ENCODE results near the gene CDH8.

CDH8 gene

DNA sequence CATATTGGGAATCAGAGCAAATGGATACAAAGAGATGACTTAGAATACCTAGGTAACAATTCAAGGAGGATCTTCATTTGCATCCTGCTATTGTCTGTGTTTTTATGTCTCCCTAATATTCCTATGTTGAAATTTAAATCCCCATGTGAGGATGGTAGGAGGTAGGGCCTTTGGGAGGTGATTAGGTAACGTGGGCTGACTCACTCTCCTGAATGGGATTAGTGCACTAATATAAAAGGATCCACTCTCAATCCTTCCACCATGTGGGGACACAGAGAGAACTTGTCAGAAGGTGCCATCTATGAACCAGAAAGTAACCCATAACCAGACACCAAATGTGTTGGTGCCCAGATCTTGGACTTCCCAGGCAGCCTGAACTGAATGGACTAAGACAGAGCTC is 83.4 kb downstream of the CDH8 start:
- no peaks in the 10 kb centered on the region for H3K4me1 ChIP-seq (ENCODE audit: control insufficient read depth, insufficient read depth, low read length)
- no peaks in the 10 kb centered on the region for H3K36me3 ChIP-seq (ENCODE audit: control insufficient read depth, insufficient read depth, low read length)
- H3K4me3 ChIP-seq (ENCODE audit: low read length) = no peak overlapping the region
- no peak overlapping the region for H3K27ac ChIP-seq (ENCODE audit: low read depth, low read length)
- no peak overlapping the region for H3K9ac ChIP-seq (ENCODE audit: low read length)
- H3K27me3 ChIP-seq (ENCODE audit: control insufficient read depth, insufficient read depth, low read length) = no peaks in the 10 kb centered on the region

DNA sequence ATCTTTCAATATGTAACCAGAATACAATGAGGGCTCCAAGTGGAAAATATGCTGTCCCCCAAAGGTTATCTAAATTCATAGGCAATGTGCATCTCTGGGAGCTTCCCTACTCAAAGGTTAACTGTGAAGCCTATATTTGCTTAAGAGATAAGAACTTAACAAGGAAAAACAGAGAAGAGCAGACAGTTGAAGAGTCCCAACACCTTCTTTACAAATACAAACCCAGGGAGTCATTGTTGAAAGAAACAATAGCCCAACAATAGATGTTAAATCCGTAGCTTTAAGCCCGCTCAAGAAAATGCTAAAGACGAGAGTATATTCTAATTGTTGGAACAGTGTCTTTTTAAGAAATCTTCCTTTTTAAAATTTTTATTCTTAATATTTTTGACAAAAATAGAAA is 87.8 kb downstream of the CDH8 start:
- no peaks in the 10 kb centered on the region for H3K4me1 ChIP-seq (ENCODE audit: control insufficient read depth, insufficient read depth, low read length)
- H3K9ac ChIP-seq (ENCODE audit: low read length) = no peak overlapping the region
- H3K36me3 ChIP-seq (ENCODE audit: control insufficient read depth, insufficient read depth, low read length) = no peaks in the 10 kb centered on the region

DNA sequence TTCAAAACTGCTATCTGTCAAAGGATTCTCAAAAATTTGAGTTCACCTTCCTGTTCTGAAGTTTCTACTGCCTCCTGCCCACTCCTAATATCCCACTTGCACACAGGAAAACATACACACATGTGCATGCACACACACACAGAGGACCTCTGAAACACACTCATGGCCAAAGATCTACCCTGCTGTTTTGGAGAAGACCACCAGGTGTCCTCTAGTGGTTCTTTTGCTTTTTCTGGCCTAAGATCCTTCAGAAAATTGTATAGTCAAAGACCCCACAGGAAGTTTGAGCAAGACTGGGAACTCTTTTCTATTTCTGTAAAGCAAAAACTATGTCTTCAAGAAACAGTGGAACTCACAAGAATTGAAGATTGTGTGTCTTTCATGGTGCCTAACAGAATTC is 90.2 kb downstream of the CDH8 start:
- no peaks in the 10 kb centered on the region for H3K27me3 ChIP-seq (ENCODE audit: control insufficient read depth, insufficient read depth, low read length)
- H3K27ac ChIP-seq (ENCODE audit: low read depth, low read length) = no peak overlapping the region
- no peaks in the 10 kb centered on the region for H3K36me3 ChIP-seq (ENCODE audit: control insufficient read depth, insufficient read depth, low read length)
- no peaks in the 10 kb centered on the region for H3K4me1 ChIP-seq (ENCODE audit: control insufficient read depth, insufficient read depth, low read length)
- no peak overlapping the region for H3K9ac ChIP-seq (ENCODE audit: low read length)
- no peak overlapping the region for H3K4me3 ChIP-seq (ENCODE audit: low read length)

More for the DNA sequence above, 87.8 kb downstream of the CDH8 start:
- Histone ChIP-seq H3K4me3 (ENCODE audit: low read length) (no peak overlapping the region), H3K27ac (ENCODE audit: low read depth, low read length) (no peak overlapping the region), H3K27me3 (ENCODE audit: control insufficient read depth, insufficient read depth, low read length) (no peaks in the 10 kb centered on the region)

DNA sequence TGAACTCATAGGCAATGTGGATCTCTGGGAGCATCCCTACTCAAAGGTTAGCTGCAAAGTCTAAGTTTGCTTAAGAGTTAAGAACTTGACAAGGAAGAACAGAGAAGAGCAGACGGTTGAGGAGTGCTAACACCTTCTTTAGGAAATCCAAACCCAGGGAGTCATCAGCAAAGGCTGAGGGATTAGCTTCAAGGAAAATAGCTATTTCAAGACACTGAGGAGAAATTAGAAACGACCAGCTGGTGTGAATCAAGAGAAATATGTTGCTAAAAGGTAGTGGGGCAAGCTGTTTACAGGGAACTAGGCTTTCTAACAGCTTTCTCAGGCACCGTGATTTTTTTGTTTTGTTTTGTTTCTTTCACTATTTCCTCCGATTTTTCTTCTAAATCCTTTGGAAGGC is 90.7 kb downstream of the CDH8 start:
- Histone ChIP-seq H3K4me3 (ENCODE audit: low read length) (no peak overlapping the region), H3K4me1 (ENCODE audit: control insufficient read depth, insufficient read depth, low read length) (no peaks in the 10 kb centered on the region), H3K36me3 (ENCODE audit: control insufficient read depth, insufficient read depth, low read length) (no peaks in the 10 kb centered on the region), H3K9ac (ENCODE audit: low read length) (no peak overlapping the region), H3K27me3 (ENCODE audit: control insufficient read depth, insufficient read depth, low read length) (no peaks in the 10 kb centered on the region), H3K27ac (ENCODE audit: low read depth, low read length) (no peak overlapping the region)

DNA sequence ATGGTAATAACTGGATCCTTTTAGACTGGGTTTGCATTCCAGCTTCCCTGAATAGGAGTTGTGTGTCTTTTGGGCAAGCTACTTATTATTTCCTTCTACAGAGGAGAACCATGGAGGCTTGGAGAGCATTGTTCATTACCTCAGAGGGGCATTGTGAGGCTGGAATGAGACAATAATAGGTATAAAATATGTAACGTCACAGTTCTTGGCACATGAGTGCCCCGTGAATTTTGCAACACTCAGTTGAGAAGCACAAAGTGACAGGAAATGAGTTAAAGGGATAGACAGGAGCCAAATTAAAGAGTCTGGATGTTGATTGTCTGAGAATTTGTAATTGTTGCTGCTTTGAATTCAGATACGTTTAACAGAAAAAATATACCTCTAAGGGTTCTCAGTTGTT is 92.2 kb downstream of the CDH8 start:
- no peak overlapping the region for H3K9ac ChIP-seq (ENCODE audit: low read length)
- no peaks in the 10 kb centered on the region for H3K27me3 ChIP-seq (ENCODE audit: control insufficient read depth, insufficient read depth, low read length)
- H3K4me3 ChIP-seq (ENCODE audit: low read length) = no peak overlapping the region
- no peaks in the 10 kb centered on the region for H3K4me1 ChIP-seq (ENCODE audit: control insufficient read depth, insufficient read depth, low read length)
- H3K36me3 ChIP-seq (ENCODE audit: control insufficient read depth, insufficient read depth, low read length) = no peaks in the 10 kb centered on the region
- H3K27ac ChIP-seq (ENCODE audit: low read depth, low read length) = no peak overlapping the region

DNA sequence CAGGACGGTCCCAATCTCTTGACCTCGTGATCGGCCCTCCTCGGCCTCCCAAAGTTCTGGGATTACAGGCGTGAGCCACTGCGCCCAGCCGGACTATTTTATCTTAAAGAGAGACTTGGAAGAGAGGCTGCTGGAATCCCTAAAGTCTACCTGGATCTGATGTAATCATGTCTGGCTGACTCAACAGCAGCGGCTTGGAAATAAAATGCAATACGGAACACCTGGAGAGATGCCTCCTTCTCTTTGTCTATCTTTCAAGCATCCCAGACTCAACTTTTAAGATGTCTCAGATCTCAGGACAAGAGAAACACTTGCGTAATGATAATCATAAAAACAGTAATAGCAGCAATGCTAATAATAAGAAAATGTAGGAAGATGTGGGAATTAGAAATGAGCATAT is 95.6 kb downstream of the CDH8 start:
- H3K36me3 ChIP-seq (ENCODE audit: control insufficient read depth, insufficient read depth, low read length) = no peaks in the 10 kb centered on the region
- H3K27ac ChIP-seq (ENCODE audit: low read depth, low read length) = no peak overlapping the region
- no peaks in the 10 kb centered on the region for H3K4me1 ChIP-seq (ENCODE audit: control insufficient read depth, insufficient read depth, low read length)
- no peak overlapping the region for H3K9ac ChIP-seq (ENCODE audit: low read length)
- H3K4me3 ChIP-seq (ENCODE audit: low read length) = no peak overlapping the region
- H3K27me3 ChIP-seq (ENCODE audit: control insufficient read depth, insufficient read depth, low read length) = no peaks in the 10 kb centered on the region

DNA sequence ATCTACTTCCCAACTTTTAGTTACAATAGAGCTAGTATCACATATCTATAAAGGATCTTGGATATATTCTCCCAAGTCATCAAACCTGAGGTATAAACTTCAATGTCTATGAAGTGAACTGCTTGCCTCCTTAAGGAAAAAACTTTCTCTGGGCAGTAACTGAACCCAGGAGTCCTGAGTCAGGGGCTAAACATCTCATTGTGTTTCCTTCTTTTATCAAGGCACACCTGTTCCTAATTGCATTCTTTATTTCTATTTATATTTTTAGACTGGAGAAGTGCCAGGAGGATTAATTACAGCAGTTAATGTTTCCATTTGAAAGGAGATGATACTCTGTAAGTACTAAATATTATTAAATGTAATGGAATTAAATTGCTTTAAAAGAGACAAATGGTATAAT is 98.6 kb downstream of the CDH8 start:
- H3K27ac ChIP-seq (ENCODE audit: low read depth, low read length) = no peak overlapping the region
- H3K9ac ChIP-seq (ENCODE audit: low read length) = no peak overlapping the region
- no peaks in the 10 kb centered on the region for H3K36me3 ChIP-seq (ENCODE audit: control insufficient read depth, insufficient read depth, low read length)
- H3K4me1 ChIP-seq (ENCODE audit: control insufficient read depth, insufficient read depth, low read length) = no peaks in the 10 kb centered on the region
- no peaks in the 10 kb centered on the region for H3K27me3 ChIP-seq (ENCODE audit: control insufficient read depth, insufficient read depth, low read length)
- H3K4me3 ChIP-seq (ENCODE audit: low read length) = no peak overlapping the region

DNA sequence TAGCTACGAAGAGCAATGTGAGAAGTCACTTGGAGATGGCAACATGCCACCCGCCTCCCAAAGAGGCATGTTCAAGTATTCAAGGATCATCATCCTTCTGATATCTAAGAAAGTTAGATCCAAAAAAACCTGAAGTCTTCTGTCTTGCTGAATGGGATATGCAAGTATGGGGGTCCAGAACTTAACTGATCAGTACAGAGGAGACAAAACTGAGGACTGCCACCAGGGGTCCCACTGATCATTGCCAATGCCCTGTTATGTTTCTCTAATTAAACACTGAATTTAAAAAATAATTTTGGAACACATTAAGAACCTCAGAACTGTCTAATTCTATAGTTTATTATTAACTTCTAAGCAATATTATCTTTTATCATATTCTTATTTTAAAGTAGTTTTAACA is 99.7 kb downstream of the CDH8 start:
- no peaks in the 10 kb centered on the region for H3K4me1 ChIP-seq (ENCODE audit: control insufficient read depth, insufficient read depth, low read length)
- no peak overlapping the region for H3K9ac ChIP-seq (ENCODE audit: low read length)

DNA sequence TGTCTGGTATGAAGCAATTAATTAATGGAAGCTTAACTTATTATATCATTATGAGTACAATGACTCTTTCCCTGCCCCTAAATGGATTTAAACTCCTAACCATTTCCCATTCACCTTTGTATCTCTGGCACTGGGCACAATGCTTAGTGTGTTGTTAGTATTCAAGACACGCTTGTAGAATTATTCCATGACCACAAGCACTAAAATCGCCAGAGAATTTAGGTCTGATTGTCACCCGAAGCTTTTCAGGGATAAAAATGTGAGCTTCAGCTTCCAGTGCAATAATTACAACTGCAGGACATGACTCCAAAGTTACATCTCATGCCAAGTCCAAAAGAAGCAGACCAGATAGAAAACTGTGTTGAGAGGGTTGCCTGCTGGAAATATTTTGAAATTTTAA is 101.6 kb downstream of the CDH8 start:
- H3K9ac ChIP-seq (ENCODE audit: low read length) = no peak overlapping the region
- H3K4me3 ChIP-seq (ENCODE audit: low read length) = no peak overlapping the region
- no peaks in the 10 kb centered on the region for H3K36me3 ChIP-seq (ENCODE audit: control insufficient read depth, insufficient read depth, low read length)
- H3K27ac ChIP-seq (ENCODE audit: low read depth, low read length) = no peak overlapping the region
- H3K4me1 ChIP-seq (ENCODE audit: control insufficient read depth, insufficient read depth, low read length) = no peaks in the 10 kb centered on the region
- no peaks in the 10 kb centered on the region for H3K27me3 ChIP-seq (ENCODE audit: control insufficient read depth, insufficient read depth, low read length)

More for the DNA sequence above, 99.7 kb downstream of the CDH8 start:
- Histone ChIP-seq H3K36me3 (ENCODE audit: control insufficient read depth, insufficient read depth, low read length) (no peaks in the 10 kb centered on the region), H3K27me3 (ENCODE audit: control insufficient read depth, insufficient read depth, low read length) (no peaks in the 10 kb centered on the region), H3K4me3 (ENCODE audit: low read length) (no peak overlapping the region), H3K27ac (ENCODE audit: low read depth, low read length) (no peak overlapping the region)

DNA sequence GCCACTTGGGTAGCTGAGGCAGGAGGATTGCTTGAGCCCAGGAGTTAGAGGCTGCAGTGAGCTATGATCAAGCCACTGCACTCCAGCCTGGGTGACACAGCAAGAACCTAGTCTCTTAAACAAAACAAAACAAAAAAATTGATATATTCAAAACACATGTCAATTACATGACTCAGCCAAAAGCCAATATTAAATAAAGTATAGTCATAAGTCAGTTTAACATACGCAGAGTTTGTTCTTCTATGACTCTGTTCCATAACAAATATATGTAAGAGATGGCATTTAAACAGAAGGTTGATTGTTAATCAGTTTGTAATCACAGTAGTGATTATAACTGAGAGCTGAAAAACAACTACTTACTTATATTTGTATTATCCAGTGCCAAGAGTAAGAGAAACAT is 106.5 kb downstream of the CDH8 start:
- Histone ChIP-seq H3K4me1 (ENCODE audit: control insufficient read depth, insufficient read depth, low read length) (no peaks in the 10 kb centered on the region), H3K27me3 (ENCODE audit: control insufficient read depth, insufficient read depth, low read length) (no peaks in the 10 kb centered on the region), H3K9ac (ENCODE audit: low read length) (no peak overlapping the region), H3K4me3 (ENCODE audit: low read length) (no peak overlapping the region), H3K27ac (ENCODE audit: low read depth, low read length) (no peak overlapping the region), H3K36me3 (ENCODE audit: control insufficient read depth, insufficient read depth, low read length) (no peaks in the 10 kb centered on the region)

DNA sequence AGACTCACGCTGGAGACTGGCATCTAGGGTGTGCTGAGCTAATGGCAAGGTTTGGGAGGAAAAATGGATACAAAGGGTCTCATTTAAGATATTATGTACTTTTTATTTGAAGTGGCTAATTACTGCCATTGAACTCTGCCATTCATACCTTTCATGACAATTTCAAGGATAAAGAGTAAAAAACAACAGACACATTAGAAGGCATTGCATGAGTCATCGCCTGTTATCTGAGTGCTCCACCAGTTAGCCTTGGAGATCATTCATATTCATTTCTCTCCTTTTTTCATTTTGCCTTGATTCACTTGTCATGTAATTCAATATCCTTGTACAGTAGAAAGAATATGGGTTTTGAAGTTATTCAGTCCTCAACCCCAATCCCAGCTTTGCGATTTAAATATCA is 109.5 kb downstream of the CDH8 start:
- Histone ChIP-seq H3K4me3 (ENCODE audit: low read length) (no peak overlapping the region), H3K36me3 (ENCODE audit: control insufficient read depth, insufficient read depth, low read length) (no peaks in the 10 kb centered on the region), H3K27me3 (ENCODE audit: control insufficient read depth, insufficient read depth, low read length) (no peaks in the 10 kb centered on the region), H3K9ac (ENCODE audit: low read length) (no peak overlapping the region), H3K4me1 (ENCODE audit: control insufficient read depth, insufficient read depth, low read length) (no peaks in the 10 kb centered on the region), H3K27ac (ENCODE audit: low read depth, low read length) (no peak overlapping the region)

DNA sequence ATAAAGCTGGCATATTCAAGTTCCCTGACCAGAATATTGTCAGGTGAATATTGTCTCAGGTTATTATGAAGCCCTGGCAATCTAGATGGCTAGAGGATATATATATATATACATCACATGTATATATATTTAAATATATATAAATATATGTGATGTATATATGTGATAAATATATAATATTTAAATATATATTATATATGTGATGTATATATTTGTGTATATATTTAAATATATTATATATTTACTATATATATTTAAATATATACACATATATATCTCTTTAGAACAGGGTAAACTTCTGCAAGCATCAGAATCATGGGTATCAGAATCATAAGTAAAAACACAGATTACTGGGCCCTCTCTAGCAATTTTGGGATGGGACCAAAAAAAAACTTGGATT is 112.6 kb downstream of the CDH8 start:
- H3K9ac ChIP-seq (ENCODE audit: low read length) = no peak overlapping the region

DNA sequence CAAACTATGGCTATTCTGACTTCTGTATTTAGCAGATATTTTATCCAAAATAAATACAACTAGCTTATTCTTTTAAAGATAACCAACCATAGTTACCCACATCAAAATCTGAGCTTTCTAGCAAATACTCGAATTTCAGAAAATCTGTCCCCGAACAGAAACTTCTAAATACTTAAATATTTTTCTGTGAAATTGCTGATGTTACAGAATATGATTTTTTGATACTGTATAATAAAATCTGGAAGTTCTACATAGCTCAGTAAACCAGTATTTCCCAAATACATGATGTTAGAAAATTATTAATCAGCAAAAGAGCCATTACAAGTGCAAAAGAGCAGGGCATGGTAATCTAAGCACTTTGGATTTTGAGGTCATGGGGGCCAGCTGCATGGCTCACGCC is 114.9 kb downstream of the CDH8 start:
- Histone ChIP-seq H3K4me3 (ENCODE audit: low read length) (no peak overlapping the region), H3K4me1 (ENCODE audit: control insufficient read depth, insufficient read depth, low read length) (no peaks in the 10 kb centered on the region), H3K27me3 (ENCODE audit: control insufficient read depth, insufficient read depth, low read length) (no peaks in the 10 kb centered on the region), H3K36me3 (ENCODE audit: control insufficient read depth, insufficient read depth, low read length) (no peaks in the 10 kb centered on the region), H3K27ac (ENCODE audit: low read depth, low read length) (no peak overlapping the region), H3K9ac (ENCODE audit: low read length) (no peak overlapping the region)

More for the DNA sequence above, 112.6 kb downstream of the CDH8 start:
- Histone ChIP-seq H3K27ac (ENCODE audit: low read depth, low read length) (no peak overlapping the region), H3K27me3 (ENCODE audit: control insufficient read depth, insufficient read depth, low read length) (no peaks in the 10 kb centered on the region), H3K36me3 (ENCODE audit: control insufficient read depth, insufficient read depth, low read length) (no peaks in the 10 kb centered on the region), H3K4me3 (ENCODE audit: low read length) (no peak overlapping the region), H3K4me1 (ENCODE audit: control insufficient read depth, insufficient read depth, low read length) (no peaks in the 10 kb centered on the region)

Data from rectal smooth muscle tissue (tissue), 1 donor.